Body of pancreas (tissue), 4 donors: Measurements from ENCODE around the gene WWOX.

ENCODE experiments used
- CTCF ChIP-seq, 7 experiments: fragments of 450-650 bp in 4 of 7; fragments of 200-600 bp in 3 of 7; sonication (generic) in 3 of 7; IDR thresholded peaks; one replicate each; pipeline ENCODE4 v1.5.1; 2016 to 2019; ENCODE audit warnings: antibody characterized with exemption in 7 of 7
- POLR2A ChIP-seq, 3 donors: fragments of 450-650 bp; IDR thresholded peaks; one replicate each; pipeline ENCODE4 v1.6.1; 2016; ENCODE audit warnings: antibody characterized with exemption in 3 of 3, mild to moderate bottlenecking in 2 of 3

DNA sequence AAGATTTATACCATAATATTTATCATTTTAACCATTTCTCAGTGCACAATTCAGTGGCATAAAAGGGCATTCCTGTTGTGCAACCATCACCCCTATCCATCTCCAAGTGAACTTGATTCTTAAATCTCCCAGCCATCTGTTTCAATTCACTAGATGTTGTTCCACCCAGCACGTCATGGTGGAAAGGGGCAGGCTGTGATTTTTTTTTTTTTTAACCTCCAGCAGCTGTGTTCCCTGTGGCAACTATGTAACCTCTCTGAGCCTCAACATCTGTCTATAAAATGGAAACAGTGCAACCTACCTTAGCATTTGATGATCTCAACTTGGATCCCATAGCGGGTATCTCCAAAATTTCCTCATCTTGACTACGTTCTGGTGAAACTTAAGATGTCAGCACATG, 604.5 kb downstream of the WWOX start:
- TF ChIP-seq CTCF (IDR thresholded peaks at IDR 0.05) (no peak), POLR2A (IDR thresholded peaks at IDR 0.05) (no peak)
